ENCODE measurements around the gene GNB1. TPM values are rescaled to one million over a fixed set of nuclear protein-coding genes. Genes with fewer than 3 reads are reported as not detected.
A peak's percentile ranks its signal among the peaks of the same experiment; 100 is the strongest.

GNB1 gene
- total and polyA plus RNA-seq, 9 of the 15 experiments (the other 6 are each of a cell fraction or from before 2014, with no cell fraction given): 34.3 to 388 (median 114) TPM

- TF ChIP-seq MLX (CRISPR knock-in tag; conservative IDR thresholded peaks at IDR 0.05): no peak
- TF ChIP-seq NFATC3 (IDR thresholded peaks at IDR 0.05): no peak
- no peak for TF ChIP-seq ATF1 (CRISPR knock-in tag; IDR thresholded peaks at IDR 0.05)
- TF ChIP-seq ATF1 (tag; IDR thresholded peaks at IDR 0.05): peak; percentile 73
- TF ChIP-seq CHD2 (IDR thresholded peaks at IDR 0.05; ENCODE audit: low read depth, low read length): no peak
- no peak for TF ChIP-seq KDM4B (IDR thresholded peaks at IDR 0.05; ENCODE audit: borderline replicate concordance in 2 of 2, low read depth in 1 of 2)
- no peak for TF ChIP-seq PURB (CRISPR knock-in tag; IDR thresholded peaks at IDR 0.05; ENCODE audit: low read depth)
- no peak for TF ChIP-seq FOXP1 (CRISPR knock-in tag; IDR thresholded peaks at IDR 0.05)
- no peak for TF ChIP-seq NCOA1 (IDR thresholded peaks at IDR 0.05; ENCODE audit: low read depth)
- peak; percentile 55; the same call in 1 of the 2 replicates for TF ChIP-seq SMARCA5 (IDR thresholded peaks at IDR 0.05)
- no peak for TF ChIP-seq HINFP (tag; conservative IDR thresholded peaks at IDR 0.05; ENCODE audit: low read depth)
- TF ChIP-seq ZFX (CRISPR knock-in tag; IDR thresholded peaks at IDR 0.05): no peak
- TF ChIP-seq FOXJ3 (CRISPR knock-in tag; IDR thresholded peaks at IDR 0.05): no peak
- TF ChIP-seq KDM2B (CRISPR knock-in tag; IDR thresholded peaks at IDR 0.05): no peak
- peak; percentile 79; the same call in 1 of the 2 replicates for TF ChIP-seq ZNF12 (CRISPR knock-in tag; IDR thresholded peaks at IDR 0.05)
- TF ChIP-seq HNRNPK (IDR thresholded peaks at IDR 0.05; ENCODE audit: low read depth, low read length, poor library complexity, severe bottlenecking): no peak
- TF ChIP-seq BRF1 (IDR thresholded peaks at IDR 0.05; ENCODE audit: borderline replicate concordance, extremely low read depth, insufficient read length): no peak
- TF ChIP-seq RNF2 (IDR thresholded peaks at IDR 0.05): no peak
- TF ChIP-seq ARID2 (IDR thresholded peaks at IDR 0.05): peak; percentile 87
- 0 out of 2 replicates have a peak, but pooled peaks have one; percentile 38 for TF ChIP-seq ELF4 (CRISPR knock-in tag; IDR thresholded peaks at IDR 0.05)
- no peak for TF ChIP-seq KLF10 (CRISPR knock-in tag; IDR thresholded peaks at IDR 0.05)
- no peak for TF ChIP-seq ZZZ3 (IDR thresholded peaks at IDR 0.05)
- TF ChIP-seq ERF (CRISPR knock-in tag; IDR thresholded peaks at IDR 0.05): no peak
Observed at GRCh38 chr1:1906185-1907097, 15.6 kb upstream of the GNB1 start (continued).
